Fibroblast of lung (primary cell): ENCODE data around the gene BIRC7. TPM values are rescaled to one million over a fixed set of nuclear protein-coding genes. Genes with fewer than 3 reads are reported as not detected.

Source experiments
- DNase-seq, 2 donors: peaks; one replicate each; pipeline versions ENCODE4 v3.0.0 to v3.0.0-alpha.2; 2010; ENCODE audit warnings: low read depth in 2 of 2
- H2AFZ ChIP-seq: 2 replicates; pipeline ENCODE4 v1.5.1; 2012; ENCODE audit warnings: low read length, control low read depth, inconsistent platforms
- H3K27ac ChIP-seq: 2 replicates; pipeline ENCODE4 v1.5.1; 2011; ENCODE audit warnings: low read length, control low read depth; ENCODE audit not compliant: insufficient read depth
- H3K27me3 ChIP-seq: 2 replicates; pipeline ENCODE4 v1.5.1; 2011; ENCODE audit warnings: mild to moderate bottlenecking, low read length; ENCODE audit not compliant: control insufficient read depth, insufficient read depth
- H3K36me3 ChIP-seq: 2 replicates; pipeline ENCODE4 v1.5.1; 2011; ENCODE audit warnings: low read length; ENCODE audit not compliant: control insufficient read depth, insufficient read depth
- H3K4me1 ChIP-seq: 2 replicates; pipeline ENCODE4 v1.5.1; 2011; ENCODE audit warnings: low read length; ENCODE audit not compliant: control insufficient read depth, insufficient read depth; ENCODE audit errors: extremely low read depth
- H3K4me2 ChIP-seq: 2 replicates; pipeline ENCODE4 v1.5.1; 2011; ENCODE audit warnings: low read length, control low read depth; ENCODE audit not compliant: insufficient read depth; ENCODE audit errors: extremely low read depth
- H3K4me3 ChIP-seq, 4 experiments: fragments of 200-600 bp in 1 of 4; sonication (generic) in 1 of 4; replicated peaks in 1 of 4; 2 replicates each; pipeline ENCODE4 v1.5.1; 2011 to 2016; ENCODE audit warnings: low read length in 4 of 4, low read depth in 3 of 4, mild to moderate bottlenecking in 3 of 4, control low read depth in 2 of 4, inconsistent platforms in 1 of 4, mixed read lengths in 1 of 4; ENCODE audit not compliant: insufficient read depth in 1 of 4; ENCODE audit errors: control extremely low read depth in 1 of 4
- H3K79me2 ChIP-seq: 2 replicates; pipeline ENCODE4 v1.5.1; 2012; ENCODE audit warnings: mild to moderate bottlenecking, low read length, inconsistent platforms; ENCODE audit not compliant: control insufficient read depth, insufficient read depth
- H3K9ac ChIP-seq: 2 replicates; pipeline ENCODE4 v1.5.1; 2011; ENCODE audit warnings: mild to moderate bottlenecking, low read length, control low read depth; ENCODE audit not compliant: insufficient read depth
- H3K9me3 ChIP-seq: 2 replicates; pipeline ENCODE4 v1.5.1; 2012; ENCODE audit warnings: low read depth, low read length; ENCODE audit not compliant: control insufficient read depth, insufficient read depth
- H4K20me1 ChIP-seq: 2 replicates; pipeline ENCODE4 v1.5.1; 2011; ENCODE audit warnings: low read length; ENCODE audit not compliant: control insufficient read depth, insufficient read depth; ENCODE audit errors: extremely low read depth
- CTCF ChIP-seq, 2 donors: IDR thresholded peaks in 1 of 2; conservative IDR thresholded peaks in 1 of 2; 1 replicate in 1 of 2; 2 replicates in 1 of 2; pipeline ENCODE4 v1.5.1; 2011 to 2012; ENCODE audit warnings: low read length in 2 of 2, control low read depth in 1 of 2, inconsistent platforms in 1 of 2, low read depth in 1 of 2, mild to moderate bottlenecking in 1 of 2
- EZH2 ChIP-seq: IDR thresholded peaks from 2 replicates; pipeline ENCODE4 v1.5.1; 2012; ENCODE audit warnings: low read length, control low read depth, mild to moderate bottlenecking; ENCODE audit errors: missing control alignments
- polyA plus RNA-seq, 2 donors: library from polyadenylated mRNA; depleted of rRNA in 1 of 2; stranded (reverse) in 1 of 2; unstranded in 1 of 2; fragments of >200 nt; gene quantifications; 2 replicates each; pipeline ENCODE4 v1.2.1, GENCODE V29; 2011 to 2012; ENCODE audit warnings: missing spikeins in 1 of 2
- total RNA-seq: library from RNA; depleted of rRNA; stranded (reverse); fragments of >200 nt; gene quantifications from 2 replicates; pipeline ENCODE4 v1.2.1, GENCODE V29; 2014

Gene BIRC7
- total and polyA plus RNA-seq, 2 donors (not counting 1 experiment from before 2014, with no cell fraction given): not detected

GRCh38 chr20:63202021-63202420 lies 33.7 kb upstream of the BIRC7 start:
- no peak overlapping the region for H3K4me2 ChIP-seq
- H3K4me1 ChIP-seq: no peaks in the 10 kb centered on the region
- H3K9me3 ChIP-seq: no peaks in the 10 kb centered on the region
- no peak for DNase-seq
- H3K27me3 ChIP-seq: no peaks in the 10 kb centered on the region
- no peak overlapping the region for H3K9ac ChIP-seq
- H3K4me3 ChIP-seq: no peak overlapping the region
- peaks cover 53% of the 10 kb centered on the region for H3K79me2 ChIP-seq
- no peak for TF ChIP-seq EZH2
- TF ChIP-seq CTCF (conservative IDR thresholded peaks at IDR 0.05 in 1 of 2, IDR thresholded peaks at IDR 0.05 in 1 of 2; ENCODE audit: low read depth in 1 of 2, low read length in 2 of 2): no peak
- H4K20me1 ChIP-seq: peaks cover 1% of the 10 kb centered on the region
- H2AFZ ChIP-seq: no peak overlapping the region
- no peak overlapping the region for H3K27ac ChIP-seq
- H3K36me3 ChIP-seq: peaks cover 27% of the 10 kb centered on the region

GRCh38 chr20:63202811-63203526 lies 32.7 kb upstream of the BIRC7 start:
- Histone ChIP-seq H3K9me3 (no peaks in the 10 kb centered on the region), H2AFZ (no peak overlapping the region), H3K9ac (no peak overlapping the region), H3K79me2 (peaks cover 46% of the 10 kb centered on the region), H4K20me1 (no peaks in the 10 kb centered on the region), H3K27me3 (no peaks in the 10 kb centered on the region), H3K4me1 (no peaks in the 10 kb centered on the region), H3K4me3 (no peak overlapping the region), H3K4me2 (no peak overlapping the region), H3K36me3 (peaks cover 27% of the 10 kb centered on the region), H3K27ac (no peak overlapping the region)
- no peak for DNase-seq
- TF ChIP-seq CTCF (conservative IDR thresholded peaks at IDR 0.05 in 1 of 2, IDR thresholded peaks at IDR 0.05 in 1 of 2; ENCODE audit: low read depth in 1 of 2, low read length in 2 of 2): no peak
- TF ChIP-seq EZH2: no peak

GRCh38 chr20:63204362-63204761 lies 31.3 kb upstream of the BIRC7 start:
- no peak overlapping the region for H2AFZ ChIP-seq
- peaks cover 27% of the 10 kb centered on the region for H3K36me3 ChIP-seq
- H3K4me3 ChIP-seq: no peak overlapping the region
- no peak overlapping the region for H3K27ac ChIP-seq
- H3K9me3 ChIP-seq: no peaks in the 10 kb centered on the region
- H3K4me2 ChIP-seq: no peak overlapping the region
- DNase-seq: no peak
- H3K4me1 ChIP-seq: no peaks in the 10 kb centered on the region
- H3K9ac ChIP-seq: no peak overlapping the region
- peaks cover 49% of the 10 kb centered on the region for H3K79me2 ChIP-seq
- no peaks in the 10 kb centered on the region for H3K27me3 ChIP-seq
- TF ChIP-seq CTCF (conservative IDR thresholded peaks at IDR 0.05 in 1 of 2, IDR thresholded peaks at IDR 0.05 in 1 of 2; ENCODE audit: low read depth in 1 of 2, low read length in 2 of 2) (no peak), EZH2 (no peak)
- no peaks in the 10 kb centered on the region for H4K20me1 ChIP-seq
